Left ventricle myocardium inferior (tissue), 1 donor: Measurements from ENCODE around the gene RAB18. TPM values are rescaled to one million over a fixed set of nuclear protein-coding genes. Genes with fewer than 3 reads are reported as not detected.
"Not testable (repeated sequence)": the region's sequence is repeated elsewhere in the genome, so short reads cannot be mapped to it uniquely, and the experiment has no call there.

Experiments used
- DNase-seq: peaks from one replicate; pipeline ENCODE4 v3.0.0-alpha.2; 2020
- H3K27ac ChIP-seq: fragments of 200-600 bp; replicated peaks from 2 replicates; pipeline ENCODE4 v1.8.0; 2021
- H3K27me3 ChIP-seq: fragments of 200-600 bp; 2 replicates; pipeline ENCODE4 v1.8.0; 2021; ENCODE audit warnings: low read depth
- H3K36me3 ChIP-seq: fragments of 200-600 bp; 2 replicates; pipeline ENCODE4 v1.8.0; 2021
- H3K4me1 ChIP-seq: fragments of 200-600 bp; 2 replicates; pipeline ENCODE4 v1.8.0; 2021
- H3K4me3 ChIP-seq: fragments of 200-600 bp; 2 replicates; pipeline ENCODE4 v1.8.0; 2021; ENCODE audit warnings: mild to moderate bottlenecking, moderate library complexity
- H3K9me3 ChIP-seq: fragments of 200-600 bp; replicated peaks from 2 replicates; pipeline ENCODE4 v1.8.0; 2021
- CTCF ChIP-seq: fragments of 200-600 bp; IDR thresholded peaks from 2 replicates; pipeline ENCODE4 v1.8.0; 2021; ENCODE audit warnings: antibody characterized with exemption, mild to moderate bottlenecking, borderline replicate concordance
- intact Hi-C: fragments of 100-400 bp; cut with micrococcal nuclease; formaldehyde crosslinking; loops from one replicate; pipeline ENCODE4 v1.11.0; 2022
- total RNA-seq: library from RNA; stranded (reverse); fragmentation: NEBNext Ultra II Directional; extraction: Animal tissue kit (Norgen Biotek cat#: 25700); gene quantifications from one replicate; pipeline ENCODE4 v1.2.1, GENCODE V29; 2021
- donor health status: DM: no; HTN: yes; CAD: no; lungs with severe emphysema.

The RAB18 gene
- total RNA-seq, 1 donor from 2014 or later, result 145 TPM

- peak; percentile 46 for DNase-seq
- H3K9me3 ChIP-seq, result no peaks in the 10 kb centered on the region
- H3K4me1 ChIP-seq, result peaks cover 5% of the 10 kb centered on the region
- H3K27ac ChIP-seq, result peak overlapping the region; percentile 40
- intact Hi-C loops, result no loop called here
- no peak for TF ChIP-seq CTCF
- H3K27me3 ChIP-seq, result no peaks in the 10 kb centered on the region
- H3K36me3 ChIP-seq, result no peaks in the 10 kb centered on the region
- no peak overlapping the region for H3K4me3 ChIP-seq
Observed at GRCh38 chr10:27564880-27565279, 60.8 kb downstream of the RAB18 start.

- Histone ChIP-seq H3K27ac (no peak overlapping the region), H3K9me3 (no peaks in the 10 kb centered on the region)
- intact Hi-C loops, result no loop called here
Observed at GRCh38 chr10:27568196-27569175, 64.4 kb downstream of the RAB18 start.

GRCh38 chr10:27569946-27570345, 65.8 kb downstream of the RAB18 start:
- no peaks in the 10 kb centered on the region for H3K36me3 ChIP-seq
- H3K4me3 ChIP-seq, result no peak overlapping the region
- no peak for TF ChIP-seq CTCF
- no peak for DNase-seq
- H3K27ac ChIP-seq, result no peak overlapping the region
- no peaks in the 10 kb centered on the region for H3K9me3 ChIP-seq
- no peaks in the 10 kb centered on the region for H3K27me3 ChIP-seq
- peaks cover 5% of the 10 kb centered on the region for H3K4me1 ChIP-seq
- intact Hi-C loops, result no loop called here

More at GRCh38 chr10:27568196-27569175, 64.4 kb downstream of the RAB18 start:
- Histone ChIP-seq H3K4me1 (peaks cover 5% of the 10 kb centered on the region), H3K27me3 (no peaks in the 10 kb centered on the region), H3K36me3 (no peaks in the 10 kb centered on the region), H3K4me3 (no peak overlapping the region)
- DNase-seq, result no peak
- no peak for TF ChIP-seq CTCF

- H3K4me3 ChIP-seq, intact Hi-C loops, H3K27me3 ChIP-seq, H3K9me3 ChIP-seq, H3K4me1 ChIP-seq, H3K27ac ChIP-seq, H3K36me3 ChIP-seq, DNase-seq: not testable (repeated sequence)
Observed at GRCh38 chr10:27577038-27577437, 72.9 kb downstream of the RAB18 start.

- TF ChIP-seq CTCF, result no peak
- DNase-seq, result no peak
- Histone ChIP-seq H3K36me3 (no peaks in the 10 kb centered on the region), H3K27me3 (no peaks in the 10 kb centered on the region), H3K9me3 (peaks cover 1% of the 10 kb centered on the region), H3K4me3 (no peak overlapping the region), H3K4me1 (no peaks in the 10 kb centered on the region), H3K27ac (no peak overlapping the region)
- intact Hi-C loops, result no loop called here
Observed at GRCh38 chr10:27578316-27578715, 74.2 kb downstream of the RAB18 start.

- intact Hi-C loops, result no loop called here
- H3K27me3 ChIP-seq, result no peaks in the 10 kb centered on the region
Observed at GRCh38 chr10:27581225-27581624, 77.1 kb downstream of the RAB18 start.

More at GRCh38 chr10:27581225-27581624, 77.1 kb downstream of the RAB18 start:
- DNase-seq, result no peak
- no peak overlapping the region for H3K27ac ChIP-seq
- H3K36me3 ChIP-seq, result no peaks in the 10 kb centered on the region
- peaks cover 6% of the 10 kb centered on the region for H3K9me3 ChIP-seq
- no peaks in the 10 kb centered on the region for H3K4me1 ChIP-seq
- TF ChIP-seq CTCF, result no peak
- no peak overlapping the region for H3K4me3 ChIP-seq
